ENCODE measurements around the gene ATP9A.

ATP9A gene

DNA sequence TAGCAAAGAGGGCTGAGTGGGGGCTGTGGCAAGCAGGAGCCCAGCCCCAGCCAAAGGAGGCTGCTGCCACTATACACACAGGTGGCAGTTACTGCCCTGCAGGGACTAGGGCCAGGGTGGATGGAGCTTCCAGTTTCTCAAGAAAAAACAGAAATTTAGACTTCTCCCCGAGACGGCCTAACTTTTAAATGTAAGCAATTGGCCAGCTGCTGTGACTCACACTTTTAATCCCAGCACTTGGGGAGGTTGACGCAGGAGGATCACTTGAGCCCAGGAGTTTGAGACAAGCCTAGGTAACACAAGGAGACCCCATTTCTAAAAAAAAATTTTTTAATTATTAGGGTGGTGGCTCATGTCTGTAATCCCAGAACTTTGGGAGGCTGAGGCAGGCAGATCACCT lies 127.4 kb downstream of the ATP9A start:
- H2AFZ ChIP-seq (ENCODE audit: low read depth), result no peak overlapping the region
- H3K4me2 ChIP-seq, result no peak overlapping the region
- no peaks in the 10 kb centered on the region for H3K27me3 ChIP-seq (ENCODE audit: insufficient read depth, low read depth)
- no peak overlapping the region for H3K9ac ChIP-seq
- H3K4me1 ChIP-seq (ENCODE audit: low read depth, poor library complexity, severe bottlenecking), result no peaks in the 10 kb centered on the region
- no peaks in the 10 kb centered on the region for H3K79me2 ChIP-seq (ENCODE audit: insufficient read depth, low read depth)
- H3K36me3 ChIP-seq (ENCODE audit: insufficient read depth), result no peaks in the 10 kb centered on the region
- no peak overlapping the region for H3K4me3 ChIP-seq (IDR thresholded peaks at IDR 0.05; ENCODE audit: insufficient read depth, low read depth, low read length)
- TF ChIP-seq, protein P1, sequence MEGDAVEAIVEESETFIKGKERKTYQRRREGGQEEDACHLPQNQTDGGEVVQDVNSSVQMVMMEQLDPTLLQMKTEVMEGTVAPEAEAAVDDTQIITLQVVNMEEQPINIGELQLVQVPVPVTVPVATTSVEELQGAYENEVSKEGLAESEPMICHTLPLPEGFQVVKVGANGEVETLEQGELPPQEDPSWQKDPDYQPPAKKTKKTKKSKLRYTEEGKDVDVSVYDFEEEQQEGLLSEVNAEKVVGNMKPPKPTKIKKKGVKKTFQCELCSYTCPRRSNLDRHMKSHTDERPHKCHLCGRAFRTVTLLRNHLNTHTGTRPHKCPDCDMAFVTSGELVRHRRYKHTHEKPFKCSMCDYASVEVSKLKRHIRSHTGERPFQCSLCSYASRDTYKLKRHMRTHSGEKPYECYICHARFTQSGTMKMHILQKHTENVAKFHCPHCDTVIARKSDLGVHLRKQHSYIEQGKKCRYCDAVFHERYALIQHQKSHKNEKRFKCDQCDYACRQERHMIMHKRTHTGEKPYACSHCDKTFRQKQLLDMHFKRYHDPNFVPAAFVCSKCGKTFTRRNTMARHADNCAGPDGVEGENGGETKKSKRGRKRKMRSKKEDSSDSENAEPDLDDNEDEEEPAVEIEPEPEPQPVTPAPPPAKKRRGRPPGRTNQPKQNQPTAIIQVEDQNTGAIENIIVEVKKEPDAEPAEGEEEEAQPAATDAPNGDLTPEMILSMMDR (conservative IDR thresholded peaks at IDR 0.05; ENCODE audit: low read depth, low read length), result no peak
- H3K27ac ChIP-seq, result no peak overlapping the region
- H4K20me1 ChIP-seq (ENCODE audit: insufficient read depth), result no peaks in the 10 kb centered on the region

DNA sequence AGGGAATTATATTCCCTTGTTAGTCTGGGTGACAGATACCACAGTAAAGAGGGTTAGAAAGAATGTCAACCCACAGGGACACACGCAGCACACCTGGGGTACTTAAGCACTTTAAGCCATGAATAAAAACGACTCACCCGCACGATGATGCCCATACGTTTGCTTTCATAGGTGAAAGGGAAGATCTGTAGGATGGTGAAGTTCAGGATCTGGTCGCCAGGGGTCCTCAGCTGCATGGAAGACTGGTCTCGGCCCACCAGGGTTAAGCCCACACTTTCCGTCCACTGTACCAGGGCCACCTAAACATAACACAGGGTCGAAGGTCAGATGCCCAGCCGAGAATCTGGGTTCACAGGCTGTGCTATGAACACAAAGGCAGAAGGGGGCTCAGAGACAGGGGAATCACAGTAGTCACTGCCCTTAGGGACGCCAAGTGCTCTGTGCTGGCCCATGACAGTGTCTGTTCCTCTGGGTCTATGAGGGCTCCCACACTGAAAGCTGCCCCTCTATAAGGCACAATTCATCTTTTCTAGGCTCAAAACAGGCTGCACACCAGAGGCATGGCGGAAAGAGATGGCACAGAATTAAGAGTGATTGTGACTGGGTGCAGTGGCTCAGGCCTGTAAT lies 128.9 kb downstream of the ATP9A start:
- TF ChIP-seq, protein P1 (conservative IDR thresholded peaks at IDR 0.05; ENCODE audit: low read depth, low read length), result peak; percentile 83
- Histone ChIP-seq H3K4me3 (IDR thresholded peaks at IDR 0.05; ENCODE audit: insufficient read depth, low read depth, low read length) (no peak overlapping the region), H3K36me3 (ENCODE audit: insufficient read depth) (no peaks in the 10 kb centered on the region), H3K79me2 (ENCODE audit: insufficient read depth, low read depth) (no peaks in the 10 kb centered on the region), H2AFZ (ENCODE audit: low read depth) (no peak overlapping the region), H4K20me1 (ENCODE audit: insufficient read depth) (no peaks in the 10 kb centered on the region), H3K27ac (no peak overlapping the region), H3K4me1 (ENCODE audit: low read depth, poor library complexity, severe bottlenecking) (no peaks in the 10 kb centered on the region), H3K9ac (no peak overlapping the region), H3K27me3 (ENCODE audit: insufficient read depth, low read depth) (no peaks in the 10 kb centered on the region), H3K4me2 (no peak overlapping the region)

DNA sequence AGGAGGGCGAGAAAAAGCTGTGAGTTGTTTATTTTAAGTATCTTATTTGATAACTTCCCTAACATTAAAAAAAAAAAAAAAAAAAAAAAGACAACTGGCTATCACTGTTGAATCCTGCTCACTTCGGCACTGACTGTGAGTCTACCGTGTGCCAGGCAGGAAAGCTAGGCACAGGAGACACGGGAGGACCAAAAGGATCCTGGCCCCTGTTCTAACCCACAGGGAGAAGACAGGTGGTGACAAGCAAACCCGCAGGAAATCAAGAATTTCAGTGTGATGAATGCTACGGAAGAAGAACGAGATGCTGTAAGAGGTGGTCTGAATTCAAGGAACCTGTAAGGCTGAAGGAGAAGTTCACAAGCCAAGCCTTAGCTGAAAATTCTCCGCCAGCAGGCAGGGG lies 130.9 kb downstream of the ATP9A start:
- Histone ChIP-seq H3K79me2 (ENCODE audit: insufficient read depth, low read depth) (no peaks in the 10 kb centered on the region), H3K4me1 (ENCODE audit: low read depth, poor library complexity, severe bottlenecking) (no peaks in the 10 kb centered on the region), H4K20me1 (ENCODE audit: insufficient read depth) (no peaks in the 10 kb centered on the region), H3K27ac (no peak overlapping the region), H3K36me3 (ENCODE audit: insufficient read depth) (no peaks in the 10 kb centered on the region), H3K4me2 (no peak overlapping the region), H3K27me3 (ENCODE audit: insufficient read depth, low read depth) (no peaks in the 10 kb centered on the region), H2AFZ (ENCODE audit: low read depth) (no peak overlapping the region), H3K4me3 (IDR thresholded peaks at IDR 0.05; ENCODE audit: insufficient read depth, low read depth, low read length) (no peak overlapping the region), H3K9ac (no peak overlapping the region)
- TF ChIP-seq, protein P1 (conservative IDR thresholded peaks at IDR 0.05; ENCODE audit: low read depth, low read length), result no peak

DNA sequence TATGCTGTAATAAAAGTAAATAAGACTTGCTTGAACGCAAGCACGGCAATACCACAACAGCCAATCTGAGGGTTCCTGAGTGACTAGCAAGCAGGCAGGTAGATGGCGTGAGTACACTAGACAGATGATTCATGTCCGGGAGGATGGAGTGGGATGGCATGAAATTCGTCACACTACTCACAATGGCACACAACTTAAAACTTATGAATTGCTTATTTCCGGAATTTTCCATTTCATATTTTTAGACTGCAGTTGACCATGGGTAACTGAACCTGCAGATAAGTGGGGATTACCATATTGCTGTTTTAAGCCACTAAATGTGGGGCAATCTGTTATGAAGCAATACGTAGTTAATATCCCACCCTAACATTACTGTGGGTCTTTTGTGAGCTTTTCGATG lies 132.1 kb downstream of the ATP9A start:
- no peak overlapping the region for H3K4me2 ChIP-seq
- H3K27ac ChIP-seq, result no peak overlapping the region
- H3K4me1 ChIP-seq (ENCODE audit: low read depth, poor library complexity, severe bottlenecking), result no peaks in the 10 kb centered on the region
- no peak overlapping the region for H2AFZ ChIP-seq (ENCODE audit: low read depth)
- no peak overlapping the region for H3K4me3 ChIP-seq (IDR thresholded peaks at IDR 0.05; ENCODE audit: insufficient read depth, low read depth, low read length)
- H3K27me3 ChIP-seq (ENCODE audit: insufficient read depth, low read depth), result no peaks in the 10 kb centered on the region
- no peaks in the 10 kb centered on the region for H3K36me3 ChIP-seq (ENCODE audit: insufficient read depth)
- TF ChIP-seq, protein P1 (conservative IDR thresholded peaks at IDR 0.05; ENCODE audit: low read depth, low read length), result no peak
- no peaks in the 10 kb centered on the region for H4K20me1 ChIP-seq (ENCODE audit: insufficient read depth)
- no peaks in the 10 kb centered on the region for H3K79me2 ChIP-seq (ENCODE audit: insufficient read depth, low read depth)
- H3K9ac ChIP-seq, result no peak overlapping the region

Data from KMS-11 (cell line).